Measurements from ENCODE around the gene ALG3. TPM values are rescaled to one million over a fixed set of nuclear protein-coding genes. Genes with fewer than 3 reads are reported as not detected.

The ALG3 gene
- total and polyA plus RNA-seq, 7 donors = 15.8 to 93.7 (median 36.7) TPM

DNA sequence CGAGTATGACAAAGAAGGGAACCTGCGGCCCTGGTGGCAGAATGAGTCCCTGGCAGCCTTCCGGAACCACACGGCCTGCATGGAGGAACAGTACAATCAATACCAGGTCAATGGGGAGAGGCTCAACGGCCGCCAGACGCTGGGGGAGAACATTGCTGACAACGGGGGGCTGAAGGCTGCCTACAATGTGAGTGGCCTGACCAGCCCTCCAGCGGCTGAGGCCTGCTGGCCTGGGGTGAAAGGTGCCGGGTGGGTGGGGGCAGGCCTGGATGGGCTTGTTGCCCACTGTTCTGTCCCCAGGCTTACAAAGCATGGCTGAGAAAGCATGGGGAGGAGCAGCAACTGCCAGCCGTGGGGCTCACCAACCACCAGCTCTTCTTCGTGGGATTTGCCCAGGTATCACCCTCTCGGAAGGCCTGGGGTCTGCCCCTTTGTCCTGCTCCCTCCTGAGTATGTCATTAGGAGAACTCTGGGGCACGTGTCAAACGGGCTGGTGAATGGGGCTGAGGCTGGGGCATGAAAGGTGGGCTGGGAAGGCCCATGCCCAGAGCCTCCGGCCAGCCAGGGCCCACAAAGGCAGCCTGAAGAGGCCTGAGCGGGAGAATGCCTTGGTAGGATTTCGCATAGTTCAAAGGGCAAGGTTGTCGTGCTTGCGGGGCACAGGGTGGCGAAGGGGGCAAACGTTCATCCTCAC is 42.4 kb upstream of the ALG3 start:
- WGBS, 3 donors = 85 to 88% (median 86%) methylated on average over 22 of the region's 22 CpGs
- Histone ChIP-seq H3K27ac (no peak overlapping the region), H3K9me3 (no peaks in the 10 kb centered on the region), H3K4me1 (no peaks in the 10 kb centered on the region), H3K27me3 (ENCODE audit: insufficient read depth in 3 of 3, low read length in 2 of 3) (no peaks in the 10 kb centered on the region), H3K4me3 (no peak overlapping the region), H3K36me3 (ENCODE audit: insufficient read depth in 1 of 2, low read depth in 1 of 2) (no peaks in the 10 kb centered on the region)
- TF ChIP-seq, protein P1, sequence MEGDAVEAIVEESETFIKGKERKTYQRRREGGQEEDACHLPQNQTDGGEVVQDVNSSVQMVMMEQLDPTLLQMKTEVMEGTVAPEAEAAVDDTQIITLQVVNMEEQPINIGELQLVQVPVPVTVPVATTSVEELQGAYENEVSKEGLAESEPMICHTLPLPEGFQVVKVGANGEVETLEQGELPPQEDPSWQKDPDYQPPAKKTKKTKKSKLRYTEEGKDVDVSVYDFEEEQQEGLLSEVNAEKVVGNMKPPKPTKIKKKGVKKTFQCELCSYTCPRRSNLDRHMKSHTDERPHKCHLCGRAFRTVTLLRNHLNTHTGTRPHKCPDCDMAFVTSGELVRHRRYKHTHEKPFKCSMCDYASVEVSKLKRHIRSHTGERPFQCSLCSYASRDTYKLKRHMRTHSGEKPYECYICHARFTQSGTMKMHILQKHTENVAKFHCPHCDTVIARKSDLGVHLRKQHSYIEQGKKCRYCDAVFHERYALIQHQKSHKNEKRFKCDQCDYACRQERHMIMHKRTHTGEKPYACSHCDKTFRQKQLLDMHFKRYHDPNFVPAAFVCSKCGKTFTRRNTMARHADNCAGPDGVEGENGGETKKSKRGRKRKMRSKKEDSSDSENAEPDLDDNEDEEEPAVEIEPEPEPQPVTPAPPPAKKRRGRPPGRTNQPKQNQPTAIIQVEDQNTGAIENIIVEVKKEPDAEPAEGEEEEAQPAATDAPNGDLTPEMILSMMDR (IDR thresholded peaks at IDR 0.05) = no peak
- no peak for DNase-seq
- intact Hi-C loops (cut with DNase I) = loop anchor here in 1 of 2 donors (5.0 kb wide), 1 partner anchor 394 kb away; no protein-coding TSS in a partner anchor
- ATAC-seq = no peak

DNA sequence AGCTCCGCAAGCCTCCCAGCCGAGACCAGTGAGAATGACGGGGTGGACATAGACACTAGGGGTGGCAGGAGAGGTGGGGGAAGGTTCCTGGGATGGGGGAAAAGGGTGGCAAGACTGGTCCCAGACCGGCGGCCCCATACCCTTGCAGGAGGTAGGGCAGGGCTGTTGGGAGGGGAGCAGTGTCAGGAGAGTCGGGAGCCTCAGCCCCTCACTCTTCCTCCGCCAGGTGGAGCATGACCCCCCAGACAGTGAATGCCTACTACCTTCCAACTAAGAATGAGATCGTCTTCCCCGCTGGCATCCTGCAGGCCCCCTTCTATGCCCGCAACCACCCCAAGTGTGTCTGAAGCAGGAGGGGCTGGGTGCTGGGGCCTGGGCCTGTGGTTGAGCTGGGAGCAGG is 41.6 kb upstream of the ALG3 start:
- DNase-seq = no peak
- H3K27me3 ChIP-seq (ENCODE audit: insufficient read depth in 3 of 3, low read length in 2 of 3) = no peaks in the 10 kb centered on the region
- intact Hi-C loops (cut with DNase I) = loop anchor here in 1 of 2 donors (5.0 kb wide), 1 partner anchor 393 kb away; no protein-coding TSS in a partner anchor
- no peak overlapping the region for H3K27ac ChIP-seq
- WGBS, 3 donors = 80 to 86% (median 83%) methylated on average over 10 of the region's 10 CpGs
- no peaks in the 10 kb centered on the region for H3K9me3 ChIP-seq
- no peak for ATAC-seq
- TF ChIP-seq, protein P1 (IDR thresholded peaks at IDR 0.05) = no peak
- no peaks in the 10 kb centered on the region for H3K4me1 ChIP-seq
- no peaks in the 10 kb centered on the region for H3K36me3 ChIP-seq (ENCODE audit: insufficient read depth in 1 of 2, low read depth in 1 of 2)
- H3K4me3 ChIP-seq = no peak overlapping the region

DNA sequence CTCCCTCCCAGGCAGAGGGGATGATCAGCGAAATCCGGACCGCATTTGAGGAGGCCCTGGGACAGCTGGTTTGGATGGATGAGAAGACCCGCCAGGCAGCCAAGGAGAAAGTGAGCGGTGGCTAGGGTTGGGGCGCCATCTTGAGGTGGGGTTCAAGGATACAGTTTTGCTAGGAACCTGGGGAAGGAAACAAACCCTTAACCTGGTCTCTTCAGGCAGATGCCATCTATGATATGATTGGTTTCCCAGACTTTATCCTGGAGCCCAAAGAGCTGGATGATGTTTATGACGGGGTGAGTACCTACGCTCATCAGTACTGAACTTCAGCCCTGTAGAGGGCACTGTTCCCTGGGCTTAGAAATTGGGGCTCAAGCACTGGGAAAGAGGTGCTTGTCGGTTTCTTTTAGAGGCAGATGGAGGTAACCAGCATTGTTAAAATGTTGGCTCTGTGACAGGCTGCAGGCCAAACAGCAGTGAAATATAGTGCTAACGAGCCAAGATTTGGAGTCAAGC is 40.7 kb upstream of the ALG3 start:
- Histone ChIP-seq H3K4me3 (no peak overlapping the region), H3K4me1 (no peaks in the 10 kb centered on the region), H3K9me3 (no peaks in the 10 kb centered on the region), H3K36me3 (ENCODE audit: insufficient read depth in 1 of 2, low read depth in 1 of 2) (no peaks in the 10 kb centered on the region), H3K27ac (no peak overlapping the region), H3K27me3 (ENCODE audit: insufficient read depth in 3 of 3, low read length in 2 of 3) (no peaks in the 10 kb centered on the region)
- peak; percentile 45 to 71 for DNase-seq
- 6 to 10% (median 8%) methylated on average over 10 of the region's 10 CpGs for WGBS, 3 donors
- peak; percentile 65 to 88 (median 82) for ATAC-seq
- TF ChIP-seq, protein P1 (IDR thresholded peaks at IDR 0.05) = peak; percentile 57
- intact Hi-C loops (cut with DNase I) = loop anchor here (2.0 to 10.0 kb wide), 2 partner anchors 61 to 395 kb away; partner anchors contain the start of gene VWA5B2 (in 1 of the 2)

DNA sequence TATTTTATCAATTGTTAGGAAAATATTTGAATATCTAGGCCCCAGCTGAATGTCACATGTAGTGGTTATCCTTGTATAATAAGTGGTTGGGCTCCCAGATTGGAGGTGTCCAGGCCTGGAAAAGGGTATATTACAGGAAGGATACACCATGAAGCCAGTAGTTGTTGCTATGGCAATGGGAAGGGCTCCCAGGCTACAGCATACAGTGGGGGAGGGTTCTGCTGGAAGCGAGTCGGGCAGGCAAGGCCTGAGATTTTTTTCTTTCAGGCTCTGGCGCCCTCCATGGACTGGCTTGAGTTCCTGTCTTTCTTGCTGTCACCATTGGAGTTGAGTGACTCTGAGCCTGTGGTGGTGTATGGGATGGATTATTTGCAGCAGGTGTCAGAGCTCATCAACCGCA is 35.9 kb upstream of the ALG3 start:
- WGBS, 3 donors = 11 to 17% (median 13%) methylated on average over 4 of the region's 4 CpGs
- no peak for DNase-seq
- H3K27ac ChIP-seq = no peak overlapping the region

More for the DNA sequence above, 35.9 kb upstream of the ALG3 start:
- Histone ChIP-seq H3K4me1 (no peaks in the 10 kb centered on the region), H3K36me3 (ENCODE audit: insufficient read depth in 1 of 2, low read depth in 1 of 2) (no peaks in the 10 kb centered on the region), H3K27me3 (ENCODE audit: insufficient read depth in 3 of 3, low read length in 2 of 3) (no peaks in the 10 kb centered on the region), H3K9me3 (no peaks in the 10 kb centered on the region), H3K4me3 (no peak overlapping the region)
- ATAC-seq = peak; percentile 19 to 46 (median 31)
- intact Hi-C loops (cut with DNase I) = loop anchor here in 1 of 2 donors (10.0 kb wide), 1 partner anchor 390 kb away; no protein-coding TSS in a partner anchor
- TF ChIP-seq, protein P1 (IDR thresholded peaks at IDR 0.05) = no peak

All from psoas muscle (tissue), 8 donors.